GM13976 (cell line): ENCODE measurements around the gene SCLT1.

ENCODE experiments used
- DNase-seq: peaks from one replicate; pipeline ENCODE4 v3.0.0; 2012; ENCODE audit warnings: low spot score
- CTCF ChIP-seq: IDR thresholded peaks from 2 replicates; pipeline ENCODE4 v1.5.1; 2012; ENCODE audit warnings: borderline replicate concordance, mild to moderate bottlenecking; ENCODE audit not compliant: insufficient read depth; ENCODE audit errors: extremely low read depth, missing control alignments, control extremely low read depth
- in situ Hi-C: fragments of 300-500 bp; cut with MboI; formaldehyde crosslinking; loops from one replicate; pipeline ENCODE4 v1.12.0; 2022; ENCODE audit warnings: low sequenced_read_pairs, mixed read lengths, inconsistent platforms; ENCODE audit not compliant: unreplicated experiment

Gene SCLT1

GRCh38 chr4:128979934-128980333 is 113.4 kb downstream of the SCLT1 start:
- no peak for TF ChIP-seq CTCF
- in situ Hi-C loops: no loop called here
- DNase-seq: no peak

- in situ Hi-C loops: no loop called here
- no peak for DNase-seq
- no peak for TF ChIP-seq CTCF
Observed at GRCh38 chr4:128978985-128979384, 114.4 kb downstream of the SCLT1 start.

- no peak for DNase-seq
Observed at GRCh38 chr4:128974136-128974581, 119.2 kb downstream of the SCLT1 start.

GRCh38 chr4:128973384-128973783 is 120.0 kb downstream of the SCLT1 start:
- in situ Hi-C loops: no loop called here
- TF ChIP-seq CTCF: no peak

More at GRCh38 chr4:128974136-128974581, 119.2 kb downstream of the SCLT1 start:
- no peak for TF ChIP-seq CTCF
- in situ Hi-C loops: no loop called here

GRCh38 chr4:128961405-128961804 is 131.9 kb downstream of the SCLT1 start:
- no peak for DNase-seq
- no peak for TF ChIP-seq CTCF
- in situ Hi-C loops: no loop called here

More at GRCh38 chr4:128973384-128973783, 120.0 kb downstream of the SCLT1 start:
- DNase-seq: no peak

GRCh38 chr4:128958194-128958593 is 135.1 kb downstream of the SCLT1 start:
- in situ Hi-C loops: no loop called here
- DNase-seq: no peak
- no peak for TF ChIP-seq CTCF

- in situ Hi-C loops: no loop called here
- no peak for DNase-seq
- no peak for TF ChIP-seq CTCF
Observed at GRCh38 chr4:128957459-128957858, 135.9 kb downstream of the SCLT1 start.
